GM13977 (cell line): ENCODE results near the gene COPS8.

Experiments
- DNase-seq: peaks from one replicate; pipeline ENCODE4 v3.0.0; 2012; ENCODE audit warnings: low spot score
- CTCF ChIP-seq: IDR thresholded peaks from 2 replicates; pipeline ENCODE4 v1.5.1; 2012; ENCODE audit warnings: mild to moderate bottlenecking, control low read depth; ENCODE audit not compliant: insufficient read depth; ENCODE audit errors: extremely low read depth, missing control alignments
- in situ Hi-C: fragments of 300-500 bp; cut with MboI; formaldehyde crosslinking; loops from one replicate; pipeline ENCODE4 v1.12.0; 2022; ENCODE audit warnings: low sequenced_read_pairs, low pct_unique_long_range_greater_than_20kb, mixed read lengths, inconsistent platforms; ENCODE audit not compliant: unreplicated experiment

Gene COPS8

DNA sequence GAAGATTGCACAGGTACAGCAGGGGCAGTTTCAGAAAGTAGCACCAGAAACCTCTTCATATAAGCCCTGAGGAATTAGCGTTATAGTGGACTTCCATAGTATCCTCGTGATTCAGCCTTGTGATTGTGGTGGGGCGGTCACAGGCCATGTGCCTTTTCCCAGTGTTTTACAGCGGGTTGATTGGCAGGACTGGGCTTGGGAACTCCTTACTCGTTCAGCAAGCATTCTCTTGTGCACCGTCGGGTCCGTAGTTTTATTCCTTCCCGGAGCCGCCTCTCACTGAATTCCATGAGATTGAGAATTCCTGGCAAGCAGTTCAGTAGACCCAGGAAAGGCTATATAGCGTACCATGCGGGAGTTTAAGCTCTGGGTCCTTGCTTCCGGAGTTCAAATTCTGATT, 5.2 kb downstream of the COPS8 start:
- in situ Hi-C loops = no loop called here
- TF ChIP-seq CTCF = no peak
- DNase-seq = no peak

DNA sequence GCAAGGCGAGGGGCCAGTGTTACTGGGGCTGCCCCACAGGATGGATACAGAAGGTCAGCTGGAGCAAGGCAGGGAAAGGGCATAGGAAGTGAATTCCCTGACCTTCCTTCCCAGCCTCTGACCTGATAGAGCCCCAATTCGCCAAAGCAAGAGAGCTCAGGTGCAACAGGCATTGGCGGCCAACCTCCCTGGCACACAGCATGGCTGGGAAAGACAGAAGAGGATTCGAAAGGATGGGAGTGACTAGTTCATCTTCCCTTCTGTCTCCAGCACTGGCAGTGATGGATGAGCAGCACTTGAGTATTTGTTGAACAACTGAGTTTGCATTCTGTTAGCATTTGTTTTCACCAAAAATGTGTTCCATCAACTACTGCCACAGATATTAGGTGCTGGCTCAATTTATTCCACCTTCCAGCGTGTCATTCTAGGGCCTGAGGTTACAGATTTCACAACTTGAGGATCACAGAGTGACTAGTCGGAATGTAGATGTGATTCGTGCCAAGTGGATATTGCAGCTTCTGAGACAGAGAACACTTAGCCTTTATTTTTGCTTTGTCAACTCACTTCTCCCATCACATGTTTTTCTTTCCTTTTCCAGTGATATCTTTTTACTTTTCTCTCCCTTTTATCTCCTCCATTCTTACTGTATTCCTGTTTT, 6.2 kb downstream of the COPS8 start:
- in situ Hi-C loops = no loop called here
- no peak for TF ChIP-seq CTCF
- DNase-seq = no peak

DNA sequence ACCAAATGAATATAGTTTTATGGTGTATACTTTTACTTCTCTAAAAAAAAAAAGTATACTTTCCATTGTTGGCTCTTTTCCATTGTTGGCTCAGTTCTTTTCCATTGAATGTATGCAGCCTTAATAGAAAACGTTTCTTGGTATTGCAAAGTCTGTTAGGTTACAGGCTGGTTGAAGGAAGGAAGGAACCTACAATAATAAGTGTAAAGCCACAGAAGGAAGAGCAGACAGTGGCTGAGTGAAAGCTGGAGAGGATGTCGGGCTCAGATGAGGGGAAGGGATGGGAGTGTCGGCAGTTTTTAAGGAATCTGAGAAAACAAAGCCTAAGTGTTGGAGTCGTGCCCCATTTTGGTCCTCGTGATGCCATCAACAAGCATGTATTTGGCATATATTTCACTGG, 6.8 kb downstream of the COPS8 start:
- DNase-seq = no peak
- in situ Hi-C loops = no loop called here
- TF ChIP-seq CTCF = no peak

GRCh38 chr2:237092920-237093781, 7.5 kb downstream of the COPS8 start:
- no peak for DNase-seq
- TF ChIP-seq CTCF = no peak
- in situ Hi-C loops = no loop called here

DNA sequence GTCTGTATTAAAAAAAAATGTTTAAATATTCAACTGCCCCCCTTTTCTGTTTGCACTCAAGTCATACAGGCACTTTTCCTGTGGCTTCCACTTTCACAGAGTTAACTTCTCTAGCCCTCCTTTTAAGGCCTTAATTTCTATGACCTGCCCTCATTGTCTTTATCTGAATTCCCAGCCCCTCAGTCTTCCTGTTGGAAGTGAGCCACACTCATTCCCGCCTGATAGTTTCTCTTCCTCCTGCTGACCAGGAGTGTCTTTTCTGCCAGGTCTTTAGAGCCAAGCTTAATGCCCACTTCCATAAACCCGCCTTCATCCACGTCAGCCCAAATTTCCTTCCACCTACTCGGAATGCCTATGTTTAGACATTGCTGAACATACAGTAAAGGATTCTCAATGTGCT, 10.5 kb downstream of the COPS8 start:
- TF ChIP-seq CTCF = no peak
- DNase-seq = no peak
- in situ Hi-C loops = no loop called here

GRCh38 chr2:237096911-237097310, 11.2 kb downstream of the COPS8 start:
- no peak for TF ChIP-seq CTCF
- in situ Hi-C loops = no loop called here
- no peak for DNase-seq
